HepG2 (cell line): ENCODE measurements around the gene RAPGEF2. TPM values are rescaled to one million over a fixed set of nuclear protein-coding genes. Genes with fewer than 3 reads are reported as not detected.

Experiments used
- ATAC-seq: fragments of 200-7000 bp; cut with Tn5 transposase; 3 replicates; pipeline ENCODE4 v1.9.1; 2020; ENCODE audit warnings: mild to moderate bottlenecking, moderate library complexity
- BruUV-seq: library from RNA; stranded (reverse); fragments of 400-500 nt; replicated peaks from 2 replicates; lab custom pipeline; 2021; lab: Mats Ljungman, UMichigan
- CTCF ChIA-PET: fragments of 300-600 bp; formaldehyde crosslinking; extraction: SDS; loops from one replicate; lab custom pipeline; 2021; ENCODE audit warnings: low total read pairs, inconsistent platforms, low intra/inter-chr PET ratio; lab: Yijun Ruan, JAX
- POLR2A ChIA-PET: fragments of 350-600 bp; sonication (Branson Sonifier 250); formaldehyde crosslinking; loops from one replicate; lab custom pipeline; 2020; ENCODE audit warnings: antibody characterized with exemption, inconsistent platforms; lab: Yijun Ruan, JAX
- DNase-seq: peaks from one replicate; pipeline ENCODE4 v3.0.0-alpha.2; 2015; ENCODE audit warnings: low spot score
- FAIRE-seq: peaks from 3 replicates; lab custom pipeline; 2011; peaks lifted over from hg19 to GRCh38; lab: Jason Lieb, UNC
- H2AFZ ChIP-seq: one replicate; pipeline ENCODE4 v1.6.1; 2011; ENCODE audit warnings: low read length, inconsistent platforms
- H3K27ac ChIP-seq: fragments of 300-600 bp; 3 replicates; pipeline ENCODE4 v1.8.0; 2011; ENCODE audit warnings: mixed run types, mild to moderate bottlenecking, mixed read lengths, low read length, inconsistent platforms; ENCODE audit not compliant: insufficient read depth; ENCODE audit errors: extremely low read length
- H3K27me3 ChIP-seq, 2 experiments: fragments of 200-600 bp in 1 of 2; 2 replicates in 1 of 2; 3 replicates in 1 of 2; pipeline versions ENCODE4 v1.6.0 to v1.8.0; 2011; ENCODE audit warnings: low read length in 2 of 2, mild to moderate bottlenecking in 2 of 2, moderate library complexity in 2 of 2, inconsistent platforms in 1 of 2; ENCODE audit not compliant: insufficient read depth in 2 of 2, control insufficient read depth in 1 of 2
- H3K36me3 ChIP-seq, 2 experiments: fragments of 200-600 bp in 1 of 2; replicated peaks in 1 of 2; 2 replicates in 1 of 2; 3 replicates in 1 of 2; pipeline versions ENCODE4 v1.5.1 to v1.8.0; 2011; ENCODE audit warnings: low read length in 2 of 2, inconsistent platforms in 1 of 2; ENCODE audit not compliant: insufficient read depth in 2 of 2, control insufficient read depth in 1 of 2
- H3K4me1 ChIP-seq: 2 replicates; pipeline ENCODE4 v1.5.1; 2012; ENCODE audit warnings: low read length, inconsistent platforms; ENCODE audit not compliant: insufficient read depth
- H3K4me2 ChIP-seq: 2 replicates; pipeline ENCODE4 v1.6.0; 2011; ENCODE audit warnings: low read depth, low read length, inconsistent platforms
- H3K4me3 ChIP-seq, 3 experiments: fragments of 200-600 bp in 1 of 3; sonication (generic), shearing (Covaris generic) in 1 of 3; replicated peaks in 1 of 3; 2 replicates each; pipeline ENCODE4 v1.5.1; 2011 to 2016; ENCODE audit warnings: low read length in 3 of 3, inconsistent platforms in 2 of 3, low read depth in 2 of 3, mild to moderate bottlenecking in 2 of 3, control low read depth in 1 of 3, mixed read lengths in 1 of 3; ENCODE audit not compliant: insufficient read depth in 1 of 3
- H3K79me2 ChIP-seq: one replicate; pipeline ENCODE4 v1.6.1; 2011; ENCODE audit warnings: low read length, inconsistent platforms; ENCODE audit not compliant: insufficient read depth
- H3K9ac ChIP-seq: 2 replicates; pipeline ENCODE4 v1.6.0; 2011; ENCODE audit warnings: mild to moderate bottlenecking, low read depth, low read length, inconsistent platforms; ENCODE audit not compliant: insufficient read depth
- H3K9me3 ChIP-seq: 2 replicates; pipeline ENCODE4 v1.5.1; 2012; ENCODE audit warnings: mild to moderate bottlenecking, low read length
- H4K20me1 ChIP-seq: 2 replicates; pipeline ENCODE4 v1.6.0; 2011; ENCODE audit warnings: inconsistent platforms, mild to moderate bottlenecking, low read length, moderate library complexity; ENCODE audit not compliant: insufficient read depth
- FOXA3 ChIP-seq: IDR thresholded peaks from 2 replicates; pipeline ENCODE4 v1.6.1; 2016; ENCODE audit warnings: missing genetic modification reagents, missing compliant biosample characterization
- JARID2 ChIP-seq: sonication (generic); formaldehyde crosslinking; IDR thresholded peaks from 2 replicates; pipeline ENCODE4 v1.8.1; 2023; ENCODE audit warnings: missing genetic modification reagents, inconsistent platforms; ENCODE audit not compliant: insufficient replicate concordance
- SYNCRIP ChIP-seq: fragments of 200-400 bp; formaldehyde crosslinking; IDR thresholded peaks from 2 replicates; pipeline ENCODE4 v1.6.1; 2018; ENCODE audit warnings: mild to moderate bottlenecking, low read depth, low read length; ENCODE audit not compliant: insufficient read depth
- ZBTB1 ChIP-seq: sonication (generic); formaldehyde crosslinking; IDR thresholded peaks from 2 replicates; pipeline ENCODE4 v1.4.0; 2020; ENCODE audit warnings: missing genetic modification reagents, borderline replicate concordance
- ZFP36L1 ChIP-seq: sonication (generic); formaldehyde crosslinking; IDR thresholded peaks from 2 replicates; pipeline ENCODE4 v1.8.0; 2022; ENCODE audit warnings: mild to moderate bottlenecking, missing genetic modification reagents, moderate library complexity
- ZNF788 ChIP-seq: sonication (generic); formaldehyde crosslinking; IDR thresholded peaks from 2 replicates; pipeline ENCODE4 v1.5.0; 2020; ENCODE audit warnings: mild to moderate bottlenecking, missing genetic modification reagents, borderline replicate concordance
- WGBS: methylation state at CpG from one replicate; pipeline ENCODE4 v1.1.6; 2017; ENCODE audit warnings: low lambda C conversion rate; 5-methylcytosine and 5-hydroxymethylcytosine counted together
- in situ Hi-C: cut with HindIII; loops from 2 replicates; pipeline ENCODE4 v1.10.0; 2017; ENCODE audit warnings: low pct_unique_long_range_greater_than_20kb; ENCODE audit not compliant: extremely low pct_ligation_motif_present
- intact Hi-C: fragments of 100-400 bp; cut with micrococcal nuclease; formaldehyde crosslinking; loops from one replicate; pipeline ENCODE4 v1.10.0; 2022; ENCODE audit not compliant: unreplicated experiment
- polyA plus RNA-seq, 8 experiments: library from polyadenylated mRNA; depleted of rRNA in 3 of 8; stranded (reverse) in 7 of 8; unstranded in 1 of 8; fragments of >200 nt; fragmentation: Illumina TruSeq in 4 of 8; extraction: Trizol in 4 of 8; gene quantifications; 2 replicates each; pipeline versions ENCODE4 v1.2.1 to v1.2.3, GENCODE V29; 2011 to 2016; ENCODE audit warnings: low read depth in 4 of 8, missing spikeins in 1 of 8, mixed read lengths in 1 of 8; ENCODE audit not compliant: insufficient read depth in 1 of 8
- total RNA-seq, 5 experiments: library from RNA; depleted of rRNA; stranded (reverse); fragments of >200 nt; fragmentation: Illumina TruSeq; extraction: Trizol; gene quantifications; 2 replicates each; pipeline ENCODE4 v1.2.3, GENCODE V29; 2016; ENCODE audit warnings: low read depth in 1 of 5
- TF ChIP-seq, protein P1 (sequence below): sonication (generic); formaldehyde crosslinking; IDR thresholded peaks from 2 replicates; pipeline ENCODE4 v1.9.0; 2021; ENCODE audit warnings: mild to moderate bottlenecking, missing genetic modification reagents
- TF ChIP-seq, protein P2 (sequence below): sonication (generic); formaldehyde crosslinking; IDR thresholded peaks from 2 replicates; pipeline ENCODE4 v1.4.0; 2020; ENCODE audit warnings: missing genetic modification reagents

Gene RAPGEF2
- total and polyA plus RNA-seq, 2 of the 13 experiments (the other 11 are each of a cell fraction or from before 2014, with no cell fraction given) = 19.2 to 23.0 TPM

- TF ChIP-seq, protein P1, sequence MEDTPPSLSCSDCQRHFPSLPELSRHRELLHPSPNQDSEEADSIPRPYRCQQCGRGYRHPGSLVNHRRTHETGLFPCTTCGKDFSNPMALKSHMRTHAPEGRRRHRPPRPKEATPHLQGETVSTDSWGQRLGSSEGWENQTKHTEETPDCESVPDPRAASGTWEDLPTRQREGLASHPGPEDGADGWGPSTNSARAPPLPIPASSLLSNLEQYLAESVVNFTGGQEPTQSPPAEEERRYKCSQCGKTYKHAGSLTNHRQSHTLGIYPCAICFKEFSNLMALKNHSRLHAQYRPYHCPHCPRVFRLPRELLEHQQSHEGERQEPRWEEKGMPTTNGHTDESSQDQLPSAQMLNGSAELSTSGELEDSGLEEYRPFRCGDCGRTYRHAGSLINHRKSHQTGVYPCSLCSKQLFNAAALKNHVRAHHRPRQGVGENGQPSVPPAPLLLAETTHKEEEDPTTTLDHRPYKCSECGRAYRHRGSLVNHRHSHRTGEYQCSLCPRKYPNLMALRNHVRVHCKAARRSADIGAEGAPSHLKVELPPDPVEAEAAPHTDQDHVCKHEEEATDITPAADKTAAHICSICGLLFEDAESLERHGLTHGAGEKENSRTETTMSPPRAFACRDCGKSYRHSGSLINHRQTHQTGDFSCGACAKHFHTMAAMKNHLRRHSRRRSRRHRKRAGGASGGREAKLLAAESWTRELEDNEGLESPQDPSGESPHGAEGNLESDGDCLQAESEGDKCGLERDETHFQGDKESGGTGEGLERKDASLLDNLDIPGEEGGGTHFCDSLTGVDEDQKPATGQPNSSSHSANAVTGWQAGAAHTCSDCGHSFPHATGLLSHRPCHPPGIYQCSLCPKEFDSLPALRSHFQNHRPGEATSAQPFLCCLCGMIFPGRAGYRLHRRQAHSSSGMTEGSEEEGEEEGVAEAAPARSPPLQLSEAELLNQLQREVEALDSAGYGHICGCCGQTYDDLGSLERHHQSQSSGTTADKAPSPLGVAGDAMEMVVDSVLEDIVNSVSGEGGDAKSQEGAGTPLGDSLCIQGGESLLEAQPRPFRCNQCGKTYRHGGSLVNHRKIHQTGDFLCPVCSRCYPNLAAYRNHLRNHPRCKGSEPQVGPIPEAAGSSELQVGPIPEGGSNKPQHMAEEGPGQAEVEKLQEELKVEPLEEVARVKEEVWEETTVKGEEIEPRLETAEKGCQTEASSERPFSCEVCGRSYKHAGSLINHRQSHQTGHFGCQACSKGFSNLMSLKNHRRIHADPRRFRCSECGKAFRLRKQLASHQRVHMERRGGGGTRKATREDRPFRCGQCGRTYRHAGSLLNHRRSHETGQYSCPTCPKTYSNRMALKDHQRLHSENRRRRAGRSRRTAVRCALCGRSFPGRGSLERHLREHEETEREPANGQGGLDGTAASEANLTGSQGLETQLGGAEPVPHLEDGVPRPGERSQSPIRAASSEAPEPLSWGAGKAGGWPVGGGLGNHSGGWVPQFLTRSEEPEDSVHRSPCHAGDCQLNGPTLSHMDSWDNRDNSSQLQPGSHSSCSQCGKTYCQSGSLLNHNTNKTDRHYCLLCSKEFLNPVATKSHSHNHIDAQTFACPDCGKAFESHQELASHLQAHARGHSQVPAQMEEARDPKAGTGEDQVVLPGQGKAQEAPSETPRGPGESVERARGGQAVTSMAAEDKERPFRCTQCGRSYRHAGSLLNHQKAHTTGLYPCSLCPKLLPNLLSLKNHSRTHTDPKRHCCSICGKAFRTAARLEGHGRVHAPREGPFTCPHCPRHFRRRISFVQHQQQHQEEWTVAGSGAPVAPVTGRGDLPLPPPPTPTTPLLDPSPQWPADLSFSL (CRISPR knock-in tag) = no peak
- no peak for TF ChIP-seq ZNF788 (CRISPR knock-in tag)
Measured at GRCh38 chr4:159282329-159282728, 179.4 kb downstream of the RAPGEF2 start (continued).

DNA sequence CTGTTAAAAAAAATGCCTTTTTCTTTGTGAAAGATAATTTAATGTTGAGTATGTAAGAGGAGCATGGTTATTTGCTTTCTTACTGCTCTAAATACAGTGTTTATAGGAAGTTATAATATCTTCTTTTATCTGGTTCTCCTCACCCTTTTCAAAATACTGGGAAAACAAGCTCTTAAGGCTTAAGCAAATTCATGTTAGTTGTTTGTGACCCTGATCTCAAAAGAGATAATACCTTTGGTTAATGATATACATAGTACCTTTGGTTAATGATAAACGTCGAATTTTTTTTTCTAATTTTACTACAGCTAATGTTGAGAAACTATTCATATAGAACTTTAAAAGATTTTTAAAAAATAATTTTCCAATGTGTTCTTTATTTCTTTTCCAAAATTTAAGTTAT, 180.1 kb downstream of the RAPGEF2 start:
- Histone ChIP-seq H3K36me3 (no peaks in the 10 kb centered on the region), H3K27me3 (no peaks in the 10 kb centered on the region), H3K4me1 (peaks cover 63% of the 10 kb centered on the region), H3K9me3 (no peaks in the 10 kb centered on the region), H3K4me2 (peak overlapping the region; percentile 62), H4K20me1 (no peaks in the 10 kb centered on the region), H2AFZ (no peak overlapping the region), H3K79me2 (no peaks in the 10 kb centered on the region), H3K27ac (peak overlapping the region; percentile 69), H3K4me3 (no peak overlapping the region), H3K9ac (no peak overlapping the region)
- ChIA-PET CTCF (no interaction called here), POLR2A (interaction anchor here (1.4 kb wide), 1 partner anchor 11 kb away, joined by 3 read pairs; no protein-coding TSS in a partner anchor)
- no TSS peak for BruUV-seq
- in situ Hi-C loops = no loop called here
- DNase-seq = peak; percentile 44
- intact Hi-C loops = no loop called here
- ATAC-seq = peak; percentile 81
- WGBS = 3% methylated on average over 2 of the region's 2 CpGs
- FAIRE-seq = peak; percentile 46
- no peak for TF ChIP-seq ZFP36L1 (CRISPR knock-in tag)
- no peak for TF ChIP-seq ZBTB1
- TF ChIP-seq, protein P2, sequence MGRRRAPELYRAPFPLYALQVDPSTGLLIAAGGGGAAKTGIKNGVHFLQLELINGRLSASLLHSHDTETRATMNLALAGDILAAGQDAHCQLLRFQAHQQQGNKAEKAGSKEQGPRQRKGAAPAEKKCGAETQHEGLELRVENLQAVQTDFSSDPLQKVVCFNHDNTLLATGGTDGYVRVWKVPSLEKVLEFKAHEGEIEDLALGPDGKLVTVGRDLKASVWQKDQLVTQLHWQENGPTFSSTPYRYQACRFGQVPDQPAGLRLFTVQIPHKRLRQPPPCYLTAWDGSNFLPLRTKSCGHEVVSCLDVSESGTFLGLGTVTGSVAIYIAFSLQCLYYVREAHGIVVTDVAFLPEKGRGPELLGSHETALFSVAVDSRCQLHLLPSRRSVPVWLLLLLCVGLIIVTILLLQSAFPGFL (CRISPR knock-in tag) = no peak
- peak; percentile 64 for TF ChIP-seq FOXA3 (CRISPR knock-in tag)
- no peak for TF ChIP-seq SYNCRIP
- TF ChIP-seq, protein P1 (CRISPR knock-in tag) = no peak
- TF ChIP-seq JARID2 (CRISPR knock-in tag) = no peak
